ENCODE data around the gene APBB2.

DNA sequence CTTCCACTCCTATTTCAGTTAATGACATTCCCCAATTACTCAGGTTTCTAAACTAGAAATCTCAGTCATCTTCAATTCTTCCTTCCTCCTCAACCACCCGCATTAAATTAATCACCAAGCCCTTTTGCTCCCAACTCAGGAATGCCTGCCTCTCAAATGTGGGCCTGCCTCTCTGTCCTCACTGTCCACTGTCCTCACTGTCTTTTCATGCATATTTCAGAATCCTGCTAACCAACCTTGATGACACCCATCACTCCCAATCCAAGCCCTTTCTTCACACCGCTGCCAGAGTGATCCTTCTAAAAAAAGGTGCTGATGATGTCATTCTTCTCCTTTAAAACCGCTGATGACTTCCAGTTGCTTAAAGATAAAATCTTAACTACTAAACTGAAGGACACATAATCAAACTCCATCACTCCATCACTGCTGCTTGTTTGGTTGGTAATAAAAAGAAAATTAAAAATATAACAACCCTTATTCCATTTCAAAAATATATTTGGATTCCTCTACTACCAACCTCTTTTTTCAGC is 5.1 kb upstream of the APBB2 start:
- no peak for TF ChIP-seq POLR2A (IDR thresholded peaks at IDR 0.05)
- TF ChIP-seq, protein P1, sequence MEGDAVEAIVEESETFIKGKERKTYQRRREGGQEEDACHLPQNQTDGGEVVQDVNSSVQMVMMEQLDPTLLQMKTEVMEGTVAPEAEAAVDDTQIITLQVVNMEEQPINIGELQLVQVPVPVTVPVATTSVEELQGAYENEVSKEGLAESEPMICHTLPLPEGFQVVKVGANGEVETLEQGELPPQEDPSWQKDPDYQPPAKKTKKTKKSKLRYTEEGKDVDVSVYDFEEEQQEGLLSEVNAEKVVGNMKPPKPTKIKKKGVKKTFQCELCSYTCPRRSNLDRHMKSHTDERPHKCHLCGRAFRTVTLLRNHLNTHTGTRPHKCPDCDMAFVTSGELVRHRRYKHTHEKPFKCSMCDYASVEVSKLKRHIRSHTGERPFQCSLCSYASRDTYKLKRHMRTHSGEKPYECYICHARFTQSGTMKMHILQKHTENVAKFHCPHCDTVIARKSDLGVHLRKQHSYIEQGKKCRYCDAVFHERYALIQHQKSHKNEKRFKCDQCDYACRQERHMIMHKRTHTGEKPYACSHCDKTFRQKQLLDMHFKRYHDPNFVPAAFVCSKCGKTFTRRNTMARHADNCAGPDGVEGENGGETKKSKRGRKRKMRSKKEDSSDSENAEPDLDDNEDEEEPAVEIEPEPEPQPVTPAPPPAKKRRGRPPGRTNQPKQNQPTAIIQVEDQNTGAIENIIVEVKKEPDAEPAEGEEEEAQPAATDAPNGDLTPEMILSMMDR (IDR thresholded peaks at IDR 0.05) = no peak
- no peak for TF ChIP-seq POLR2AphosphoS5 (IDR thresholded peaks at IDR 0.05)

All from prostate gland (tissue), 2 donors.